K562 (cell line): ENCODE measurements around the gene ATXN2L. TPM values are rescaled to one million over a fixed set of nuclear protein-coding genes. Genes with fewer than 3 reads are reported as not detected.

Experiments used
- DNMT1 ChIP-seq: fragments of 450-650 bp; IDR thresholded peaks from 2 replicates; pipeline ENCODE4 v1.6.1; 2016; ENCODE audit warnings: antibody characterized with exemption, mild to moderate bottlenecking
- ETV1 ChIP-seq: fragments of 450-650 bp; conservative IDR thresholded peaks from 2 replicates; pipeline ENCODE4 v1.6.1; 2016; ENCODE audit warnings: missing genetic modification characterization, control low read depth, low read depth, missing compliant biosample characterization
- ETV6 ChIP-seq, 3 experiments: fragments of 150-350 bp in 1 of 3; sonication (generic) in 1 of 3; formaldehyde crosslinking in 1 of 3; IDR thresholded peaks; 2 replicates each; pipeline versions ENCODE4 v1.6.1 to v1.8.0; 2014 to 2022; ENCODE audit warnings: borderline replicate concordance in 2 of 3, low read depth in 2 of 3, antibody characterized with exemption in 1 of 3, low read length in 1 of 3, mild to moderate bottlenecking in 1 of 3, missing genetic modification reagents in 1 of 3
- HNRNPH1 ChIP-seq: fragments of 200-400 bp; formaldehyde crosslinking; optimal IDR thresholded peaks from 2 replicates; pipeline ENCODE3; 2017; ENCODE audit warnings: low read depth, mild to moderate bottlenecking, low read length, moderate library complexity
- HNRNPLL ChIP-seq: fragments of 200-400 bp; formaldehyde crosslinking; IDR thresholded peaks from 2 replicates; pipeline ENCODE4 v1.6.1; 2017; ENCODE audit warnings: low read length, low read depth, mild to moderate bottlenecking; ENCODE audit not compliant: poor library complexity, severe bottlenecking
- KDM2B ChIP-seq: fragments of 250-450 bp; sonication (Bioruptor Pico); IDR thresholded peaks from 2 replicates; pipeline ENCODE4 v1.8.0; 2021; ENCODE audit warnings: mild to moderate bottlenecking, moderate library complexity
- SNRNP70 ChIP-seq: fragments of 200-400 bp; formaldehyde crosslinking; optimal IDR thresholded peaks from 2 replicates; pipeline ENCODE3; 2017; ENCODE audit warnings: low read depth, low read length
- SREBF2 ChIP-seq: sonication (generic); formaldehyde crosslinking; IDR thresholded peaks from 2 replicates; pipeline ENCODE4 v1.4.0; 2020; ENCODE audit warnings: mild to moderate bottlenecking, missing genetic modification reagents
- ZBED1 ChIP-seq: IDR thresholded peaks from 2 replicates; pipeline ENCODE4 v1.6.1; 2014
- ZNF175 ChIP-seq: fragments of 200-800 bp; sonication (Bioruptor generic); IDR thresholded peaks from 2 replicates; pipeline ENCODE4 v1.6.1; 2016; ENCODE audit warnings: low read depth, mild to moderate bottlenecking, missing genetic modification characterization, missing compliant biosample characterization
- ZNF184 ChIP-seq: sonication (generic); formaldehyde crosslinking; IDR thresholded peaks from 2 replicates; pipeline ENCODE4 v1.5.0; 2020; ENCODE audit warnings: missing genetic modification reagents
- ZNF212 ChIP-seq: fragments of 450-650 bp; formaldehyde crosslinking; IDR thresholded peaks from 2 replicates; pipeline ENCODE4 v1.4.0; 2020; ENCODE audit warnings: mild to moderate bottlenecking
- ZNF232 ChIP-seq: sonication (generic); formaldehyde crosslinking; IDR thresholded peaks from 2 replicates; pipeline ENCODE4 v1.8.0; 2022; ENCODE audit warnings: mild to moderate bottlenecking, missing genetic modification reagents
- ZNF274 ChIP-seq: IDR thresholded peaks from 2 replicates; pipeline ENCODE4 v1.6.1; 2011; ENCODE audit warnings: low read depth, mild to moderate bottlenecking, low read length, moderate library complexity, borderline replicate concordance
- ZNF551 ChIP-seq: fragments of 250-450 bp; sonication (Bioruptor Pico); IDR thresholded peaks from 2 replicates; pipeline ENCODE4 v1.5.0; 2021; ENCODE audit warnings: mild to moderate bottlenecking, moderate library complexity
- ZNF655 ChIP-seq: fragments of 250-450 bp; sonication (Bioruptor Pico); IDR thresholded peaks from 2 replicates; pipeline ENCODE4 v1.5.0; 2021
- ZNF740 ChIP-seq, 3 experiments: fragments of 200-800 bp in 1 of 3; sonication (Bioruptor generic) in 1 of 3; sonication (generic) in 1 of 3; formaldehyde crosslinking in 1 of 3; IDR thresholded peaks; 2 replicates each; pipeline versions ENCODE4 v1.6.1 to v1.8.0; 2016 to 2022; ENCODE audit warnings: mild to moderate bottlenecking in 2 of 3, missing compliant biosample characterization in 2 of 3, missing genetic modification characterization in 2 of 3, missing genetic modification reagents in 1 of 3
- polyA plus RNA-seq, 8 experiments: library from polyadenylated mRNA; depleted of rRNA in 4 of 8; stranded (reverse) in 5 of 8; unstranded in 3 of 8; fragments of >200 nt; fragmentation: Nextera tagmentation in 2 of 8; fragmentation: Illumina TruSeq in 1 of 8; extraction: Ambion mirVana in 2 of 8; extraction: Trizol in 1 of 8; gene quantifications; 2 replicates each; pipeline versions ENCODE4 v1.2.1 to v1.2.3, GENCODE V29; 2011 to 2014; ENCODE audit warnings: inconsistent platforms in 1 of 8, missing spikeins in 1 of 8
- total RNA-seq, 7 experiments: library from RNA; depleted of rRNA in 6 of 7; stranded (reverse); fragments of >200 nt in 6 of 7; fragmentation: Illumina TruSeq in 2 of 7; extraction: Trizol in 2 of 7; gene quantifications; 2 replicates each; pipeline versions ENCODE4 v1.2.1 to v1.2.3, GENCODE V29; 2011 to 2021; ENCODE audit warnings: low replicate concordance in 1 of 7
- TF ChIP-seq, protein P1 (sequence below): sonication (generic); formaldehyde crosslinking; IDR thresholded peaks from 2 replicates; pipeline ENCODE4 v1.8.0; 2022; ENCODE audit warnings: mild to moderate bottlenecking, low read depth, missing genetic modification reagents
- TF ChIP-seq, protein P2 (sequence below): IDR thresholded peaks from 3 replicates; pipeline ENCODE4 v1.6.1; 2011; ENCODE audit warnings: borderline replicate concordance, mild to moderate bottlenecking, moderate library complexity; ENCODE audit not compliant: insufficient read length; ENCODE audit errors: extremely low read depth

The ATXN2L gene
- total and polyA plus RNA-seq, 9 of the 15 experiments (the other 6 are each of a cell fraction or from before 2014, with no cell fraction given), result 3.8 to 280 (median 37.2) TPM

- TF ChIP-seq ETV1 (tag) (peak; percentile 64), ZNF274 (no peak), SNRNP70 (no peak), ZNF175 (CRISPR knock-in tag) (no peak), ZNF551 (CRISPR knock-in tag) (no peak), HNRNPH1 (no peak), ZNF740 (CRISPR knock-in tag; IDR thresholded peaks at IDR 0.05) (peak; percentile 95), ZNF740 (tag; IDR thresholded peaks at IDR 0.05) (peak in 1 of 2 experiments; percentile 85; a peak in 1 of 4 replicates), ZBED1 (0 out of 2 replicates have a peak, but pooled peaks have one; percentile 25), KDM2B (no peak), ZNF212 (no peak), ZNF184 (no peak), SREBF2 (CRISPR knock-in tag) (no peak), DNMT1 (no peak), HNRNPLL (no peak), ETV6 (IDR thresholded peaks at IDR 0.05; ENCODE audit: borderline replicate concordance in 1 of 2, low read depth in 2 of 2, low read length in 1 of 2) (no peak), ETV6 (CRISPR knock-in tag; IDR thresholded peaks at IDR 0.05; ENCODE audit: borderline replicate concordance) (no peak), ZNF655 (CRISPR knock-in tag) (no peak), ZNF232 (no peak; the same call in 1 of the 2 replicates)
- TF ChIP-seq, protein P1, sequence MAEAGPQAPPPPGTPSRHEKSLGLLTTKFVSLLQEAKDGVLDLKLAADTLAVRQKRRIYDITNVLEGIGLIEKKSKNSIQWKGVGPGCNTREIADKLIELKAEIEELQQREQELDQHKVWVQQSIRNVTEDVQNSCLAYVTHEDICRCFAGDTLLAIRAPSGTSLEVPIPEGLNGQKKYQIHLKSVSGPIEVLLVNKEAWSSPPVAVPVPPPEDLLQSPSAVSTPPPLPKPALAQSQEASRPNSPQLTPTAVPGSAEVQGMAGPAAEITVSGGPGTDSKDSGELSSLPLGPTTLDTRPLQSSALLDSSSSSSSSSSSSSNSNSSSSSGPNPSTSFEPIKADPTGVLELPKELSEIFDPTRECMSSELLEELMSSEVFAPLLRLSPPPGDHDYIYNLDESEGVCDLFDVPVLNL (CRISPR knock-in tag), result no peak
- TF ChIP-seq, protein P2, sequence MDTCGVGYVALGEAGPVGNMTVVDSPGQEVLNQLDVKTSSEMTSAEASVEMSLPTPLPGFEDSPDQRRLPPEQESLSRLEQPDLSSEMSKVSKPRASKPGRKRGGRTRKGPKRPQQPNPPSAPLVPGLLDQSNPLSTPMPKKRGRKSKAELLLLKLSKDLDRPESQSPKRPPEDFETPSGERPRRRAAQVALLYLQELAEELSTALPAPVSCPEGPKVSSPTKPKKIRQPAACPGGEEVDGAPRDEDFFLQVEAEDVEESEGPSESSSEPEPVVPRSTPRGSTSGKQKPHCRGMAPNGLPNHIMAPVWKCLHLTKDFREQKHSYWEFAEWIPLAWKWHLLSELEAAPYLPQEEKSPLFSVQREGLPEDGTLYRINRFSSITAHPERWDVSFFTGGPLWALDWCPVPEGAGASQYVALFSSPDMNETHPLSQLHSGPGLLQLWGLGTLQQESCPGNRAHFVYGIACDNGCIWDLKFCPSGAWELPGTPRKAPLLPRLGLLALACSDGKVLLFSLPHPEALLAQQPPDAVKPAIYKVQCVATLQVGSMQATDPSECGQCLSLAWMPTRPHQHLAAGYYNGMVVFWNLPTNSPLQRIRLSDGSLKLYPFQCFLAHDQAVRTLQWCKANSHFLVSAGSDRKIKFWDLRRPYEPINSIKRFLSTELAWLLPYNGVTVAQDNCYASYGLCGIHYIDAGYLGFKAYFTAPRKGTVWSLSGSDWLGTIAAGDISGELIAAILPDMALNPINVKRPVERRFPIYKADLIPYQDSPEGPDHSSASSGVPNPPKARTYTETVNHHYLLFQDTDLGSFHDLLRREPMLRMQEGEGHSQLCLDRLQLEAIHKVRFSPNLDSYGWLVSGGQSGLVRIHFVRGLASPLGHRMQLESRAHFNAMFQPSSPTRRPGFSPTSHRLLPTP, result no peak
Observed at GRCh38 chr16:28823873-28824716, 1.3 kb downstream of the ATXN2L start (continued).
